CD4-positive, alpha-beta T cell (primary cell): ENCODE data around the gene TMEFF1. TPM values are rescaled to one million over a fixed set of nuclear protein-coding genes. Genes with fewer than 3 reads are reported as not detected.

Experiments
- ATAC-seq: fragments of 200-7000 bp; cut with Tn5 transposase; one replicate; pipeline ENCODE4 v1.10.0; 2022; ENCODE audit warnings: mild to moderate bottlenecking; ENCODE audit not compliant: poor library complexity
- CTCF ChIA-PET: fragments of 350-600 bp; sonication (Branson Sonifier 250); formaldehyde crosslinking; loops from one replicate; lab custom pipeline; 2021; ENCODE audit warnings: antibody characterized with exemption, inconsistent platforms; lab: Charles Lee
- POLR2A ChIA-PET: fragments of 350-600 bp; sonication (Branson Sonifier 250); formaldehyde crosslinking; loops from one replicate; lab custom pipeline; 2021; ENCODE audit warnings: antibody characterized with exemption, inconsistent platforms; lab: Charles Lee
- DNase-seq, 14 experiments: peaks; one replicate each; pipeline ENCODE4 v3.0.0-alpha.2; 2013 to 2020; ENCODE audit warnings: mixed read lengths in 2 of 14
- H3K27ac ChIP-seq, 2 donors: one replicate each; pipeline versions ENCODE4 v1.5.1 to v1.7.0; 2013; ENCODE audit warnings: low read length in 2 of 2, low read depth in 1 of 2, mild to moderate bottlenecking in 1 of 2
- H3K27me3 ChIP-seq, 2 experiments: 1 replicate in 1 of 2; 2 replicates in 1 of 2; pipeline versions ENCODE4 v1.6.1 to v1.7.0; 2013; ENCODE audit warnings: low read length in 2 of 2, control low read depth in 1 of 2, mild to moderate bottlenecking in 1 of 2, moderate library complexity in 1 of 2; ENCODE audit not compliant: insufficient read depth in 2 of 2, control insufficient read depth in 1 of 2
- H3K36me3 ChIP-seq: one replicate; pipeline ENCODE4 v1.6.1; 2013; ENCODE audit warnings: low read length, control low read depth; ENCODE audit not compliant: insufficient read depth
- H3K4me1 ChIP-seq: one replicate; pipeline ENCODE4 v1.6.1; 2013; ENCODE audit warnings: low read length, control low read depth; ENCODE audit not compliant: insufficient read depth
- H3K4me3 ChIP-seq: one replicate; pipeline ENCODE4 v1.5.1; 2013; ENCODE audit warnings: mild to moderate bottlenecking, low read length, moderate library complexity
- H3K9me3 ChIP-seq, 2 experiments: 1 replicate in 1 of 2; 2 replicates in 1 of 2; pipeline versions ENCODE4 v1.6.1 to v1.7.0; 2013; ENCODE audit warnings: low read length in 2 of 2, mild to moderate bottlenecking in 2 of 2, control low read depth in 1 of 2, moderate library complexity in 1 of 2; ENCODE audit not compliant: control insufficient read depth in 1 of 2, insufficient read depth in 1 of 2
- H3K27ac Mint-ChIP-seq: one replicate; pipeline ENCODE4 v1.8.0; 2020; ENCODE audit warnings: mixed read lengths
- H3K27me3 Mint-ChIP-seq: one replicate; pipeline ENCODE4 v1.8.0; 2021; ENCODE audit warnings: mixed read lengths
- H3K36me3 Mint-ChIP-seq: one replicate; pipeline ENCODE4 v1.8.0; 2021; ENCODE audit warnings: low read depth, mixed read lengths
- H3K4me1 Mint-ChIP-seq: one replicate; pipeline ENCODE4 v1.8.0; 2021; ENCODE audit warnings: low read depth, mixed read lengths
- H3K4me3 Mint-ChIP-seq: one replicate; pipeline ENCODE4 v1.8.0; 2020; ENCODE audit warnings: mild to moderate bottlenecking, mixed read lengths
- H3K9me3 Mint-ChIP-seq: one replicate; pipeline ENCODE4 v1.8.0; 2020; ENCODE audit warnings: mixed read lengths
- CTCF ChIP-seq: fragments of 200-600 bp; IDR thresholded peaks from one replicate; pipeline ENCODE4 v1.8.0; 2022; ENCODE audit warnings: antibody characterized with exemption, mild to moderate bottlenecking
- intact Hi-C, 2 experiments: fragments of 100-400 bp; cut with DNase I in 1 of 2; cut with micrococcal nuclease in 1 of 2; formaldehyde crosslinking; loops; one replicate each; pipeline versions ENCODE4 v1.15.1 to v1.9.0; 2023 to 2025; cut with DNase I, micrococcal nuclease
- total RNA-seq, 174 experiments: library from RNA in 2 of 174; stranded (reverse) in 2 of 174; gene quantifications; one replicate each; pipeline ENCODE4 v1.2.3 and lab custom pipeline; 2021 to 2026

TMEFF1 gene
- total RNA-seq, 2 experiments from 2014 or later, result not detected

DNA sequence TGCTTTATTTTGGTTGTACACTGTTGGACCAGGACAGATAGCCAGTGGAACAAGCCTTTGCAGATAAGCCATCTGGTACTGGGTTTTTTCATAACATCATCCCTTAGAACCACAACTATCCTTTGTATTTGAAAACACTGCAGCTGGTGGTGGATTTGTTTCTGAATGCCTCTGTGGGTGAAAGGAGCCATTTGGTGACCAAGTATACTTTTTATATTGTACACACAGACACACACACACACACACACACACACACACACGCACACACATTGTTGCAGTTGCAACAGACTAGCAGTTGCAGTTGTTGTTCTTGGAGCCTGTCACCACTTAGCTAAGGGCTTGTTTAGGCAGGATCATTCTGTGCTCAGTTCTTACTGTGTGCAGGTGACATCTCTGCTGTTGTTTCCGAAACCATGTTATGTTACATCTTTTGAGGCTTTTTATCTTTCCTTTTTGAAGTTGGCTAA, 82.0 kb downstream of the TMEFF1 start:
- H3K27me3 ChIP-seq, result no peaks in the 10 kb centered on the region
- ChIA-PET CTCF (no interaction called here), POLR2A (no interaction called here)
- intact Hi-C loops, result no loop called here
- DNase-seq, result no peak
- no peaks in the 10 kb centered on the region for H3K4me1 ChIP-seq
- ATAC-seq, result no peak
- no peaks in the 10 kb centered on the region for H3K36me3 ChIP-seq
- Mint-ChIP-seq H3K27ac (no peak overlapping the region), H3K4me3 (no peak overlapping the region), H3K4me1 (no peaks in the 10 kb centered on the region), H3K9me3 (no peaks in the 10 kb centered on the region), H3K27me3 (no peaks in the 10 kb centered on the region), H3K36me3 (no peaks in the 10 kb centered on the region)
- H3K27ac ChIP-seq, result no peak overlapping the region
- no peak overlapping the region for H3K4me3 ChIP-seq
- TF ChIP-seq CTCF, result no peak
- H3K9me3 ChIP-seq, result no peaks in the 10 kb centered on the region

GRCh38 chr9:100555471-100555870, 82.5 kb downstream of the TMEFF1 start:
- ATAC-seq (no peak), DNase-seq (no peak)
- Mint-ChIP-seq H3K9me3 (no peaks in the 10 kb centered on the region), H3K27ac (no peak overlapping the region), H3K4me3 (no peak overlapping the region), H3K36me3 (no peaks in the 10 kb centered on the region), H3K27me3 (no peaks in the 10 kb centered on the region), H3K4me1 (no peaks in the 10 kb centered on the region)
- Histone ChIP-seq H3K27ac (no peak overlapping the region), H3K27me3 (no peaks in the 10 kb centered on the region), H3K4me1 (no peaks in the 10 kb centered on the region), H3K4me3 (no peak overlapping the region), H3K9me3 (no peaks in the 10 kb centered on the region), H3K36me3 (no peaks in the 10 kb centered on the region)
- no peak for TF ChIP-seq CTCF
- POLR2A ChIA-PET, result no interaction called here
- CTCF ChIA-PET, result interaction anchor here (0.8 kb wide), 1 partner anchor 11 kb away, joined by 3 read pairs; no protein-coding TSS in a partner anchor
- intact Hi-C loops, result no loop called here

DNA sequence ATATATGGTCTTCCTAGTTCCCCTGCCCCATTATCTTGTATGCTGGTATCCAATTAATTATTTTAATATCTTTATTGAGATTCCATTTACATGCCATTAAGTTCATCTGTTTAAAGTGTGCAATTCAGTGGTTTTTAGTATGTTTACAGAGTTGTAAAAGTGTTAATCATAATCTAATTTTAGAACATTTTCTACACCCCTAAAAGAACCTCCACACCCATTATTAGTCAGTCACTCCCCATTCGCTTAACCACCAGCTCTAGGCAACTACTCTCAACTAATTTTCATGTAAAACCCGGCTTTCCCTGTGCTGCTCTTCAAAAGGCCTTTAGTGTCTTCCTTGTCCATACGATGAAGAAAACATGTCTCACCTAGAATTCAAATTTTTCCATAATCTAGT, 84.1 kb downstream of the TMEFF1 start:
- Mint-ChIP-seq H3K9me3 (no peaks in the 10 kb centered on the region), H3K36me3 (no peaks in the 10 kb centered on the region), H3K4me3 (no peak overlapping the region), H3K27ac (no peak overlapping the region), H3K27me3 (no peaks in the 10 kb centered on the region), H3K4me1 (no peaks in the 10 kb centered on the region)
- Histone ChIP-seq H3K27ac (no peak overlapping the region), H3K27me3 (no peaks in the 10 kb centered on the region), H3K9me3 (no peaks in the 10 kb centered on the region), H3K4me1 (no peaks in the 10 kb centered on the region), H3K36me3 (no peaks in the 10 kb centered on the region), H3K4me3 (no peak overlapping the region)
- POLR2A ChIA-PET, result no interaction called here
- no peak for TF ChIP-seq CTCF
- no peak for ATAC-seq
- DNase-seq, result no peak
- intact Hi-C loops, result no loop called here
- CTCF ChIA-PET, result no interaction called here
